ENCODE data around the gene SESN1.

The SESN1 gene

GRCh38 chr6:109015176-109015575, 79.5 kb downstream of the SESN1 start:
- Histone ChIP-seq H3K9me3 (replicated peaks; ENCODE audit: insufficient read depth, low read length) (no peaks in the 10 kb centered on the region), H3F3A (ENCODE audit: insufficient read depth, low read length) (peaks cover 9% of the 10 kb centered on the region; the same call in 1 of the 2 replicates), H3K4me1 (ENCODE audit: low read length) (peaks cover 13% of the 10 kb centered on the region; the same call in 1 of the 2 replicates), H4K20me1 (ENCODE audit: insufficient read depth, low read length) (no peaks in the 10 kb centered on the region), H3K27ac (ENCODE audit: low read length) (no peak overlapping the region), H2AFZ (ENCODE audit: low read length) (no peak overlapping the region), H3K4me3 (ENCODE audit: low read length) (no peak overlapping the region), H3K36me3 (replicated peaks; ENCODE audit: insufficient read depth, low read length) (no peaks in the 10 kb centered on the region), H3K9ac (ENCODE audit: low read length) (no peak overlapping the region), H3K79me2 (ENCODE audit: low read length) (peaks cover 68% of the 10 kb centered on the region), H3K4me2 (ENCODE audit: low read depth, low read length) (no peak overlapping the region), H3K9me2 (replicated peaks; ENCODE audit: insufficient read depth, low read length) (no peaks in the 10 kb centered on the region), H3K27me3 (replicated peaks; ENCODE audit: insufficient read depth, low read length) (no peaks in the 10 kb centered on the region)
- DNase-seq = no peak
- no peak for TF ChIP-seq CTCF (IDR thresholded peaks at IDR 0.05; ENCODE audit: low read length)
- TF ChIP-seq EZH2phosphoT487 (IDR thresholded peaks at IDR 0.05; ENCODE audit: low read length) = no peak
- no peak for TF ChIP-seq EZH2 (optimal IDR thresholded peaks at IDR 0.05; ENCODE audit: low read depth, low read length)

- TF ChIP-seq EZH2phosphoT487 (IDR thresholded peaks at IDR 0.05; ENCODE audit: low read length) (no peak), CTCF (IDR thresholded peaks at IDR 0.05; ENCODE audit: low read length) (no peak), EZH2 (optimal IDR thresholded peaks at IDR 0.05; ENCODE audit: low read depth, low read length) (no peak)
- Histone ChIP-seq H3F3A (ENCODE audit: insufficient read depth, low read length) (peaks cover 13% of the 10 kb centered on the region; the same call in 1 of the 2 replicates), H3K4me2 (ENCODE audit: low read depth, low read length) (no peak overlapping the region), H3K79me2 (ENCODE audit: low read length) (peaks cover 68% of the 10 kb centered on the region), H3K9me2 (replicated peaks; ENCODE audit: insufficient read depth, low read length) (no peaks in the 10 kb centered on the region), H3K9ac (ENCODE audit: low read length) (no peak overlapping the region), H3K9me3 (replicated peaks; ENCODE audit: insufficient read depth, low read length) (no peaks in the 10 kb centered on the region), H2AFZ (ENCODE audit: low read length) (no peak overlapping the region), H3K27ac (ENCODE audit: low read length) (no peak overlapping the region), H3K4me3 (ENCODE audit: low read length) (no peak overlapping the region), H3K4me1 (ENCODE audit: low read length) (peaks cover 13% of the 10 kb centered on the region; the same call in 1 of the 2 replicates), H4K20me1 (ENCODE audit: insufficient read depth, low read length) (no peaks in the 10 kb centered on the region), H3K27me3 (replicated peaks; ENCODE audit: insufficient read depth, low read length) (no peaks in the 10 kb centered on the region), H3K36me3 (replicated peaks; ENCODE audit: insufficient read depth, low read length) (no peaks in the 10 kb centered on the region)
- no peak for DNase-seq
Observed at GRCh38 chr6:109014606-109015005, 80.0 kb downstream of the SESN1 start.

- H3F3A ChIP-seq (ENCODE audit: insufficient read depth, low read length) = peaks cover 13% of the 10 kb centered on the region; the same call in 1 of the 2 replicates
Observed at GRCh38 chr6:109013656-109014305, 80.9 kb downstream of the SESN1 start.

More at GRCh38 chr6:109013656-109014305, 80.9 kb downstream of the SESN1 start:
- H3K36me3 ChIP-seq (replicated peaks; ENCODE audit: insufficient read depth, low read length) = no peaks in the 10 kb centered on the region
- H4K20me1 ChIP-seq (ENCODE audit: insufficient read depth, low read length) = no peaks in the 10 kb centered on the region
- H3K9ac ChIP-seq (ENCODE audit: low read length) = no peak overlapping the region
- no peak overlapping the region for H3K27ac ChIP-seq (ENCODE audit: low read length)
- H3K4me3 ChIP-seq (ENCODE audit: low read length) = no peak overlapping the region
- no peaks in the 10 kb centered on the region for H3K9me3 ChIP-seq (replicated peaks; ENCODE audit: insufficient read depth, low read length)
- TF ChIP-seq CTCF (IDR thresholded peaks at IDR 0.05; ENCODE audit: low read length) (no peak), EZH2 (optimal IDR thresholded peaks at IDR 0.05; ENCODE audit: low read depth, low read length) (no peak), EZH2phosphoT487 (IDR thresholded peaks at IDR 0.05; ENCODE audit: low read length) (no peak)
- H3K79me2 ChIP-seq (ENCODE audit: low read length) = peaks cover 66% of the 10 kb centered on the region
- peaks cover 13% of the 10 kb centered on the region; the same call in 1 of the 2 replicates for H3K4me1 ChIP-seq (ENCODE audit: low read length)
- H3K9me2 ChIP-seq (replicated peaks; ENCODE audit: insufficient read depth, low read length) = no peaks in the 10 kb centered on the region
- no peak overlapping the region for H3K4me2 ChIP-seq (ENCODE audit: low read depth, low read length)
- no peaks in the 10 kb centered on the region for H3K27me3 ChIP-seq (replicated peaks; ENCODE audit: insufficient read depth, low read length)
- DNase-seq = no peak
- H2AFZ ChIP-seq (ENCODE audit: low read length) = no peak overlapping the region
